H1 (cell line): ENCODE results near the gene WDFY4. TPM values are rescaled to one million over a fixed set of nuclear protein-coding genes. Genes with fewer than 3 reads are reported as not detected.

Source experiments
- CHD7 ChIP-seq: fragments of 300-600 bp; sonication (generic); IDR thresholded peaks from 2 replicates; pipeline ENCODE4 v1.7.1; 2012; ENCODE audit warnings: low read length, moderate library complexity, mild to moderate bottlenecking, inconsistent platforms; ENCODE audit not compliant: insufficient replicate concordance
- EP300 ChIP-seq, 2 experiments: IDR thresholded peaks; 1 replicate in 1 of 2; 2 replicates in 1 of 2; pipeline ENCODE4 v1.6.1; 2011 to 2012; ENCODE audit warnings: low read depth in 2 of 2, low read length in 2 of 2, mild to moderate bottlenecking in 2 of 2, borderline replicate concordance in 1 of 2, inconsistent platforms in 1 of 2, moderate library complexity in 1 of 2
- KDM5A ChIP-seq: fragments of 200-600 bp; IDR thresholded peaks from 2 replicates; pipeline ENCODE4 v1.7.1; 2012; ENCODE audit warnings: mild to moderate bottlenecking, low read length, inconsistent platforms, mixed read lengths
- polyA plus RNA-seq, 7 experiments: library from polyadenylated mRNA; depleted of rRNA in 3 of 7; stranded (reverse) in 5 of 7; unstranded in 2 of 7; fragments of >200 nt in 5 of 7; fragments of 200-250 nt in 2 of 7; gene quantifications; 1 replicate in 5 of 7; 2 replicates in 1 of 7; 4 replicates in 1 of 7; pipeline versions ENCODE4 v1.2.1 to v1.2.3, GENCODE V29; 2011 to 2013; ENCODE audit warnings: missing spikeins in 2 of 7, mixed read lengths in 2 of 7
- total RNA-seq: library from RNA; stranded (reverse); fragmentation: NEBNext Ultra II Directional; extraction: Animal tissue kit (Norgen Biotek cat#: 25700); gene quantifications from 2 replicates; pipeline ENCODE4 v1.2.1, GENCODE V29; 2021
- TF ChIP-seq, protein P1 (sequence below): IDR thresholded peaks from 2 replicates; pipeline ENCODE4 v1.6.1; 2012; ENCODE audit warnings: inconsistent platforms

The WDFY4 gene
- total and polyA plus RNA-seq, 2 of the 8 experiments (the other 6 are each of a cell fraction or from before 2014, with no cell fraction given): not detected

DNA sequence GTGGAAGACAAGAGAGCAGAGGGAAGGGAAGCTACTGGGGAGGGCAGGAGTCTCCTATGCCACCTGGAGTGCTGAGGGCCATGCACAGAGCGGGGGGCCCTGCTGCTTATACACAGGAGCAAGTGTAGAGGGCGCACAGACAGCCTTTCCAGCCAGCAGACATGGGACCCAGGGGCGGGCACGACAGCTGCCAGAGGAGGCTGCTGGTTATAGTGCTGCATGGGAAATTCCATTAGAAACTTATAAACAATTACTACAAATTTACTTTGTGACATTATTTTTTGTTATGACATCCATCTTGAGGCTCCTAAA, 90.5 kb downstream of the WDFY4 start (continued):
- no peak for TF ChIP-seq CHD7
- no peak for TF ChIP-seq EP300 (IDR thresholded peaks at IDR 0.05; ENCODE audit: borderline replicate concordance in 1 of 2, low read depth in 2 of 2, low read length in 2 of 2)
- TF ChIP-seq, protein P1, sequence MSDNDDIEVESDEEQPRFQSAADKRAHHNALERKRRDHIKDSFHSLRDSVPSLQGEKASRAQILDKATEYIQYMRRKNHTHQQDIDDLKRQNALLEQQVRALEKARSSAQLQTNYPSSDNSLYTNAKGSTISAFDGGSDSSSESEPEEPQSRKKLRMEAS: no peak
- no peak for TF ChIP-seq KDM5A
